Activated B cell treated with CpG ODN at 0.5 μM for 24 hours (primary cell): Measurements from ENCODE around the gene SMG7. TPM values are rescaled to one million over a fixed set of nuclear protein-coding genes. Genes with fewer than 3 reads are reported as not detected.

Experiments used
- ATAC-seq: fragments of 200-7000 bp; cut with Tn5 transposase; one replicate; pipeline ENCODE4 v1.10.0; 2021; ENCODE audit warnings: low read depth, mild to moderate bottlenecking, moderate library complexity
- CTCF ChIA-PET: fragments of 350-600 bp; sonication (Branson Sonifier 250); formaldehyde crosslinking; loops from one replicate; lab custom pipeline; 2021; ENCODE audit warnings: antibody characterized with exemption; lab: Charles Lee
- POLR2A ChIA-PET: fragments of 350-600 bp; sonication (Branson Sonifier 250); formaldehyde crosslinking; loops from one replicate; lab custom pipeline; 2021; ENCODE audit warnings: antibody characterized with exemption; lab: Charles Lee
- DNase-seq: peaks from one replicate; pipeline ENCODE4 v3.0.0; 2022
- H3K27ac Mint-ChIP-seq: one replicate; pipeline ENCODE4 v1.8.0; 2020; ENCODE audit warnings: mixed read lengths
- H3K27me3 Mint-ChIP-seq: one replicate; pipeline ENCODE4 v1.8.0; 2021; ENCODE audit warnings: mixed read lengths
- H3K36me3 Mint-ChIP-seq: one replicate; pipeline ENCODE4 v1.8.0; 2021; ENCODE audit warnings: low read depth, mixed read lengths
- H3K4me1 Mint-ChIP-seq: one replicate; pipeline ENCODE4 v1.8.0; 2021; ENCODE audit warnings: mixed read lengths
- H3K4me3 Mint-ChIP-seq: one replicate; pipeline ENCODE4 v1.8.0; 2020; ENCODE audit warnings: mild to moderate bottlenecking, mixed read lengths
- H3K9me3 Mint-ChIP-seq: one replicate; pipeline ENCODE4 v1.8.0; 2020; ENCODE audit warnings: mixed read lengths
- intact Hi-C: fragments of 100-400 bp; cut with micrococcal nuclease; formaldehyde crosslinking; loops from one replicate; pipeline ENCODE4 v1.15.1; 2024
- total RNA-seq: library from RNA; stranded (reverse); gene quantifications from 2 replicates; pipeline ENCODE4 v1.2.3, GENCODE V29; 2022
- TF ChIP-seq, protein P1 (sequence below): fragments of 200-600 bp; IDR thresholded peaks from one replicate; pipeline ENCODE4 v1.8.0; 2022; ENCODE audit warnings: antibody characterized with exemption, mild to moderate bottlenecking

SMG7 gene
- total RNA-seq, 1 donor from 2014 or later = 83.5 TPM

DNA sequence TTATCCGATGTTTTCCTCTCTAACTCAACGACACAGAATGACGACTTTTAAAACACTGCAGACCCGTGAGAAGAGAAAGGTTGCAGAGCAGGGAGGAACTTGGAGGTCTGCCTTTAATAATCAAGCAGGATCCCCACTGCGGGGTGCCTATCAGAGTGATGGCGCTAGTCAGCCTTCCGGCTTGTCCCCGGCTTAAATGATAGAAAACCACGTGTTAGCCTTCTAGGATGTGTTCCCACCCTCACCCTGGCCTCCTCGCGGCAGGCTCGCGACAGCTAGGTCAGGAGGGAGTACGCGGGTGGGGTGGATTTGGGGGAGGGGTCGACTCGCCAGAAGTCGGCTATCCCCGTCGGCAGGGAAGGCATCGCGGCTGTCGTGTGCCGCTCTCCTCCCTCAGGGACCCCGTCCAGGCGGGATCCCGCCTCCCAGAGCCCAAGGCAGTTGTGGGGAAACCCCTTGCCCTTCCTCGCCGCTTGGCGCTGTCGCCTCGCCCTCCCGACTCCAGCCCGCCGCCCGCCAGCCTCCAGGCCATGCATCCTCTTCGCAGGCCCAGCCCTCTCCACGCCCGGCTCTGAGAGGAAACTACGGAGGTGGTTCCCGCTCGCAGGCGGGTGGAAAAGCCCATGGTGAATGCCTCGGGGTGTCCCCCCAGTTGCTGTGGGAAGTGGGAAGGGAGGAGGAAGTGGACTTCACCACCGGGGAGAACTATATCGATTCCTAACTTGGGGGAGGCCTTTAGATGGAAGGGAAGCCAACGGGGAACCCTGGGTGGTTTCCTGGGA lies 1.1 kb upstream of the SMG7 start:
- peak; percentile 73 for DNase-seq
- intact Hi-C loops = loop anchor here (1.0 to 5.0 kb wide), 15 partner anchors 36 to 1442 kb away; partner anchors contain the start of genes DHX9, NCF2, RNASEL and TSEN15

DNA sequence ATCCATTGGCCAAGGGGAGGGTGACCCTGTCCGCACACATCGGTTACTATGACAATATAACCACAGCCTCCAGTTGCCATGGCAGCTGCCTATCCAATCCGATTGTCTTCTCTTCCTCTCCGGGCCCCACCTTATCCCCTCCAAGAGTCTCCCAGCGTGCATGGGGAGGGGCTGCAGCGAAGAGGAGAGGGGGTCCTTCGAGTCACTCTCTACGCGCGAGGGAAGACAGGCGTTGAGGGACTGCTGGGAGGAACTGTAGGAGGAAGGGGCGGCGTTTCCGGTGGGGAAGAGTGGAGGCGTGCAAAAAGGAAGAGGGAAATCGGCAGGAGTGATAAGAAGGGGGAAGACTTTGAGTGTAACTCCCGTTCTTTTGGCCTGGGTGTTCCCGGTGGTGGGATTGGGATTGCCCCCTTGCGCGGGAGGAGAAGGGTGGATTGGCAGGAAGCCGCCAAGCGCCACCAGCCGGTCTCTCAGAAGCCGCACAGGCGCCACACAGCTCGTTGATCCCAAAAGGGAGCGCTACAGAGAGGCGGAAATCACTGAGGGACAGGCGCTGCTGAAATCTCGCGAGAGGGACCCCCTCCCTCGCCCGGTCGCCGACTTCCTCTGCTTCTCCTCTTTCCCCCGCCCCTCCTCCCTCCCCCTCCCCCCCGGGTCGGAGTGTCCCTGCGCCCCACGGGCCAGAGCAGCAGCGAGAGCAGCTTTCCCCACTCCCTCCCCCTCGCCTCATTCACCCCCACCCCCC lies 384 bp upstream of the SMG7 start:
- Mint-ChIP-seq H3K4me1 (peaks cover 36% of the 10 kb centered on the region), H3K27ac (peak overlapping the region; percentile 100), H3K36me3 (peaks cover 25% of the 10 kb centered on the region), H3K27me3 (no peaks in the 10 kb centered on the region), H3K4me3 (peak overlapping the region; percentile 97), H3K9me3 (no peaks in the 10 kb centered on the region)
- TF ChIP-seq, protein P1, sequence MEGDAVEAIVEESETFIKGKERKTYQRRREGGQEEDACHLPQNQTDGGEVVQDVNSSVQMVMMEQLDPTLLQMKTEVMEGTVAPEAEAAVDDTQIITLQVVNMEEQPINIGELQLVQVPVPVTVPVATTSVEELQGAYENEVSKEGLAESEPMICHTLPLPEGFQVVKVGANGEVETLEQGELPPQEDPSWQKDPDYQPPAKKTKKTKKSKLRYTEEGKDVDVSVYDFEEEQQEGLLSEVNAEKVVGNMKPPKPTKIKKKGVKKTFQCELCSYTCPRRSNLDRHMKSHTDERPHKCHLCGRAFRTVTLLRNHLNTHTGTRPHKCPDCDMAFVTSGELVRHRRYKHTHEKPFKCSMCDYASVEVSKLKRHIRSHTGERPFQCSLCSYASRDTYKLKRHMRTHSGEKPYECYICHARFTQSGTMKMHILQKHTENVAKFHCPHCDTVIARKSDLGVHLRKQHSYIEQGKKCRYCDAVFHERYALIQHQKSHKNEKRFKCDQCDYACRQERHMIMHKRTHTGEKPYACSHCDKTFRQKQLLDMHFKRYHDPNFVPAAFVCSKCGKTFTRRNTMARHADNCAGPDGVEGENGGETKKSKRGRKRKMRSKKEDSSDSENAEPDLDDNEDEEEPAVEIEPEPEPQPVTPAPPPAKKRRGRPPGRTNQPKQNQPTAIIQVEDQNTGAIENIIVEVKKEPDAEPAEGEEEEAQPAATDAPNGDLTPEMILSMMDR = no peak
- DNase-seq (peak; percentile 89), ATAC-seq (peak; percentile 68)
- ChIA-PET POLR2A (interaction anchor here (0.5 to 4.0 kb wide), 27 partner anchors 9 to 1504 kb away, joined by 3 to 48 read pairs (median 4); partner anchors contain the start of genes ARPC5 and NCF2), CTCF (interaction anchor here (0.6 kb wide), 1 partner anchor 11 kb away, joined by 4 read pairs; no protein-coding TSS in a partner anchor)
- intact Hi-C loops = loop anchor here (1.0 to 5.0 kb wide), 12 partner anchors 9 to 1443 kb away; partner anchors contain the start of genes ARPC5, DHX9, EDEM3 and RNASEL

More for the DNA sequence above, 1.1 kb upstream of the SMG7 start:
- TF ChIP-seq, protein P1 = no peak
- H3K36me3 Mint-ChIP-seq = peaks cover 25% of the 10 kb centered on the region
- H3K9me3 Mint-ChIP-seq = no peaks in the 10 kb centered on the region
- H3K4me3 Mint-ChIP-seq = peak overlapping the region; percentile 97
- peak overlapping the region; percentile 100 for H3K27ac Mint-ChIP-seq
- CTCF ChIA-PET = interaction anchor here (0.6 to 1.4 kb wide), 4 partner anchors 11 to 139 kb away, joined by 3 to 4 read pairs (median 3); no protein-coding TSS in a partner anchor
- ATAC-seq = peak; percentile 16
- no peaks in the 10 kb centered on the region for H3K27me3 Mint-ChIP-seq
- POLR2A ChIA-PET = interaction anchor here (0.6 to 4.0 kb wide), 14 partner anchors 11 to 901 kb away, joined by 3 to 48 read pairs (median 4); partner anchors contain the start of genes ARPC5 and NCF2
- peaks cover 36% of the 10 kb centered on the region for H3K4me1 Mint-ChIP-seq

DNA sequence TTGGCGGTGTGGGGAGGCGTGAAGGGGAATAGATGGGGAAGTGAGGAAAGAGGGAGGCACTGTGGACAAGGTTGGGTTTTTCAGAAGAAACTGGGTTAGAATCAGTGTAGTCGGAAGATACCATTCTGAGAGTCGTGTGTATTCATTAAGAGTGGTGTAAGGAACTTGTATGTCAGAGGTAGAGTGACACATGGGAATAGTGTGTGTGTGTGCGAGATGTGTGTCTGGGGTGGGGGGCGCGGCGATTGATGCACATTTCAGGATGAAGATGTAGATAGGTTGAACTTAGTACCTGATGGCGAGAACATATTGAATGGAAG lies 878 bp downstream of the SMG7 start:
- Mint-ChIP-seq H3K4me1 (peaks cover 42% of the 10 kb centered on the region), H3K4me3 (peak overlapping the region; percentile 97), H3K36me3 (peaks cover 25% of the 10 kb centered on the region), H3K27me3 (no peaks in the 10 kb centered on the region), H3K27ac (peak overlapping the region; percentile 100), H3K9me3 (no peaks in the 10 kb centered on the region)
- intact Hi-C loops = loop anchor here (5.0 kb wide), 4 partner anchors 34 to 886 kb away; partner anchors contain the start of gene RNASEL
- no peak for DNase-seq
- ChIA-PET CTCF (no interaction called here), POLR2A (interaction anchor here (0.9 to 4.0 kb wide), 7 partner anchors 9 to 163 kb away, joined by 3 to 48 read pairs (median 11); partner anchors contain the start of genes ARPC5 and NCF2)
- no peak for ATAC-seq
- TF ChIP-seq, protein P1 = no peak

DNA sequence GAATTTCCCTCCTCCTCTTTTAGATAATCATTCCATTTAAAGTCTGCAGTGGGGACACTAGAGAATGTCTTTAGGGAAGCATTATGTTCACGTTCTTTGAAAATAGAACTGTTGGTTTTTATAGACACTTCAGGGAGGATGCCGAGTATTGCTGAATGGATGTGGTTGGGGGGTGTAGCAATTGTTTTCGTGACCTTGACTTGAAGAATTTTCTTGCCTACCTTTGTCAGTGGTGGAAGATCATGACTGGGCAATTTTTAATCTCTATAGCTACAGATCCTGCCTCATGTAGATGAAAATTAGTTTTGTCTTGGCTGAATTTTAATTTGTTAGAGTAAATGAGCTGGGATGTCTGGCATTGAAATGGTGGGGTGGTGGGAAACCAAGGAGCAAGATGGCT lies 3.8 kb downstream of the SMG7 start:
- H3K36me3 Mint-ChIP-seq = peaks cover 23% of the 10 kb centered on the region
- ChIA-PET POLR2A (no interaction called here), CTCF (interaction anchor here (1.2 kb wide), 1 partner anchor 9 kb away, joined by 3 read pairs; no protein-coding TSS in a partner anchor)
- no peak overlapping the region for H3K27ac Mint-ChIP-seq
- intact Hi-C loops = no loop called here
- no peak for DNase-seq
- H3K4me3 Mint-ChIP-seq = no peak overlapping the region
- no peak for ATAC-seq
- no peaks in the 10 kb centered on the region for H3K27me3 Mint-ChIP-seq
- H3K4me1 Mint-ChIP-seq = peaks cover 54% of the 10 kb centered on the region
- TF ChIP-seq, protein P1 = no peak
- H3K9me3 Mint-ChIP-seq = no peaks in the 10 kb centered on the region
